ENCODE measurements around the gene CFAP410.

The CFAP410 gene

GRCh38 chr21:44291936-44292811, 47.0 kb downstream of the CFAP410 start:
- Histone ChIP-seq H3K9me3 (ENCODE audit: control insufficient read depth, low read length) (no peaks in the 10 kb centered on the region), H3K27me3 (ENCODE audit: control insufficient read depth, insufficient read depth, low read length, poor library complexity, severe bottlenecking) (no peaks in the 10 kb centered on the region), H3K4me3 (ENCODE audit: insufficient read depth, low read depth, low read length) (no peak overlapping the region), H3K27ac (ENCODE audit: insufficient read depth, low read depth, low read length, poor library complexity, severe bottlenecking) (no peak overlapping the region), H3K36me3 (ENCODE audit: control insufficient read depth, insufficient read depth, low read length) (no peaks in the 10 kb centered on the region), H3K4me1 (ENCODE audit: control insufficient read depth, insufficient read depth, low read length) (peaks cover 6% of the 10 kb centered on the region)
- WGBS, 2 experiments, result 77 to 79% methylated on average over 25 of the region's 25 CpGs

GRCh38 chr21:44291078-44291935, 47.9 kb downstream of the CFAP410 start:
- WGBS, 2 experiments, result 88 to 90% methylated on average over 33 of the region's 33 CpGs

GRCh38 chr21:44290327-44291077, 48.7 kb downstream of the CFAP410 start:
- Histone ChIP-seq H3K27ac (ENCODE audit: insufficient read depth, low read depth, low read length, poor library complexity, severe bottlenecking) (no peak overlapping the region), H3K4me1 (ENCODE audit: control insufficient read depth, insufficient read depth, low read length) (peaks cover 15% of the 10 kb centered on the region), H3K4me3 (ENCODE audit: insufficient read depth, low read depth, low read length) (no peak overlapping the region), H3K9me3 (ENCODE audit: control insufficient read depth, low read length) (no peaks in the 10 kb centered on the region), H3K27me3 (ENCODE audit: control insufficient read depth, insufficient read depth, low read length, poor library complexity, severe bottlenecking) (peaks cover 13% of the 10 kb centered on the region), H3K36me3 (ENCODE audit: control insufficient read depth, insufficient read depth, low read length) (no peaks in the 10 kb centered on the region)
- 88 to 91% methylated on average over 16 of the region's 16 CpGs for WGBS, 2 experiments

More at GRCh38 chr21:44291078-44291935, 47.9 kb downstream of the CFAP410 start:
- H3K27me3 ChIP-seq (ENCODE audit: control insufficient read depth, insufficient read depth, low read length, poor library complexity, severe bottlenecking), result peaks cover 5% of the 10 kb centered on the region
- no peak overlapping the region for H3K27ac ChIP-seq (ENCODE audit: insufficient read depth, low read depth, low read length, poor library complexity, severe bottlenecking)
- H3K36me3 ChIP-seq (ENCODE audit: control insufficient read depth, insufficient read depth, low read length), result no peaks in the 10 kb centered on the region
- H3K4me3 ChIP-seq (ENCODE audit: insufficient read depth, low read depth, low read length), result no peak overlapping the region
- peaks cover 14% of the 10 kb centered on the region for H3K4me1 ChIP-seq (ENCODE audit: control insufficient read depth, insufficient read depth, low read length)
- H3K9me3 ChIP-seq (ENCODE audit: control insufficient read depth, low read length), result no peaks in the 10 kb centered on the region

- peaks cover 24% of the 10 kb centered on the region for H3K27me3 ChIP-seq (ENCODE audit: control insufficient read depth, insufficient read depth, low read length, poor library complexity, severe bottlenecking)
- H3K4me3 ChIP-seq (ENCODE audit: insufficient read depth, low read depth, low read length), result no peak overlapping the region
- WGBS, 2 experiments, result 87% methylated on average over 24 of the region's 24 CpGs
- no peaks in the 10 kb centered on the region for H3K9me3 ChIP-seq (ENCODE audit: control insufficient read depth, low read length)
- no peak overlapping the region for H3K27ac ChIP-seq (ENCODE audit: insufficient read depth, low read depth, low read length, poor library complexity, severe bottlenecking)
- no peaks in the 10 kb centered on the region for H3K36me3 ChIP-seq (ENCODE audit: control insufficient read depth, insufficient read depth, low read length)
- peaks cover 20% of the 10 kb centered on the region for H3K4me1 ChIP-seq (ENCODE audit: control insufficient read depth, insufficient read depth, low read length)
Observed at GRCh38 chr21:44289381-44290010, 49.7 kb downstream of the CFAP410 start.

GRCh38 chr21:44288251-44289110, 50.7 kb downstream of the CFAP410 start:
- no peak overlapping the region for H3K27ac ChIP-seq (ENCODE audit: insufficient read depth, low read depth, low read length, poor library complexity, severe bottlenecking)
- H3K4me3 ChIP-seq (ENCODE audit: insufficient read depth, low read depth, low read length), result no peak overlapping the region
- peaks cover 33% of the 10 kb centered on the region for H3K27me3 ChIP-seq (ENCODE audit: control insufficient read depth, insufficient read depth, low read length, poor library complexity, severe bottlenecking)
- H3K36me3 ChIP-seq (ENCODE audit: control insufficient read depth, insufficient read depth, low read length), result no peaks in the 10 kb centered on the region
- H3K4me1 ChIP-seq (ENCODE audit: control insufficient read depth, insufficient read depth, low read length), result peaks cover 27% of the 10 kb centered on the region
- WGBS, 2 experiments, result 93 to 95% methylated on average over 23 of the region's 23 CpGs
- H3K9me3 ChIP-seq (ENCODE audit: control insufficient read depth, low read length), result no peaks in the 10 kb centered on the region

GRCh38 chr21:44286716-44287632, 52.2 kb downstream of the CFAP410 start:
- Histone ChIP-seq H3K27me3 (ENCODE audit: control insufficient read depth, insufficient read depth, low read length, poor library complexity, severe bottlenecking) (peaks cover 33% of the 10 kb centered on the region), H3K36me3 (ENCODE audit: control insufficient read depth, insufficient read depth, low read length) (no peaks in the 10 kb centered on the region), H3K4me3 (ENCODE audit: insufficient read depth, low read depth, low read length) (no peak overlapping the region), H3K9me3 (ENCODE audit: control insufficient read depth, low read length) (no peaks in the 10 kb centered on the region), H3K4me1 (ENCODE audit: control insufficient read depth, insufficient read depth, low read length) (peaks cover 34% of the 10 kb centered on the region), H3K27ac (ENCODE audit: insufficient read depth, low read depth, low read length, poor library complexity, severe bottlenecking) (no peak overlapping the region)
- 76 to 78% methylated on average over 31 of the region's 31 CpGs for WGBS, 2 experiments

GRCh38 chr21:44286086-44286715, 53.0 kb downstream of the CFAP410 start:
- 69 to 71% methylated on average over 21 of the region's 21 CpGs for WGBS, 2 experiments

More at GRCh38 chr21:44286086-44286715, 53.0 kb downstream of the CFAP410 start:
- H3K27me3 ChIP-seq (ENCODE audit: control insufficient read depth, insufficient read depth, low read length, poor library complexity, severe bottlenecking), result peaks cover 33% of the 10 kb centered on the region
- H3K4me3 ChIP-seq (ENCODE audit: insufficient read depth, low read depth, low read length), result no peak overlapping the region
- H3K4me1 ChIP-seq (ENCODE audit: control insufficient read depth, insufficient read depth, low read length), result peaks cover 34% of the 10 kb centered on the region
- no peaks in the 10 kb centered on the region for H3K36me3 ChIP-seq (ENCODE audit: control insufficient read depth, insufficient read depth, low read length)
- H3K27ac ChIP-seq (ENCODE audit: insufficient read depth, low read depth, low read length, poor library complexity, severe bottlenecking), result no peak overlapping the region
- no peaks in the 10 kb centered on the region for H3K9me3 ChIP-seq (ENCODE audit: control insufficient read depth, low read length)

Data from ectodermal cell (in vitro differentiated cells).